Testis (tissue), 3 donors: ENCODE measurements around the gene LGALS3BP. TPM values are rescaled to one million over a fixed set of nuclear protein-coding genes. Genes with fewer than 3 reads are reported as not detected.
A peak's percentile ranks its signal among the peaks of the same experiment; 100 is the strongest.

Experiments
- DNase-seq: peaks from one replicate; pipeline ENCODE4 v3.0.0-alpha.2; 2019
- H3K27ac ChIP-seq, 2 donors: fragments of 200-600 bp; sonication (generic); one replicate each; pipeline ENCODE4 v1.5.1; 2019
- H3K27me3 ChIP-seq: fragments of 200-600 bp; sonication (generic); one replicate; pipeline ENCODE4 v1.5.1; 2019
- H3K36me3 ChIP-seq: fragments of 200-600 bp; sonication (generic); one replicate; pipeline ENCODE4 v1.5.1; 2017; ENCODE audit warnings: low read depth; ENCODE audit errors: missing control alignments
- H3K4me1 ChIP-seq: fragments of 200-600 bp; sonication (generic); one replicate; pipeline ENCODE4 v1.5.1; 2019
- H3K4me3 ChIP-seq, 2 donors: fragments of 200-600 bp; sonication (generic); one replicate each; pipeline ENCODE4 v1.5.1; 2017 to 2019
- H3K9me3 ChIP-seq: fragments of 200-600 bp; sonication (generic); one replicate; pipeline ENCODE4 v1.5.1; 2017
- POLR2A ChIP-seq: fragments of 450-650 bp; IDR thresholded peaks from one replicate; pipeline ENCODE4 v1.6.1; 2017; ENCODE audit warnings: antibody characterized with exemption, mild to moderate bottlenecking, moderate library complexity
- WGBS, 2 donors: methylation state at CpG; one replicate each; pipeline ENCODE4 v1.1.5; 2018; 5-methylcytosine and 5-hydroxymethylcytosine counted together
- intact Hi-C: fragments of 100-400 bp; cut with DNase I; formaldehyde crosslinking; loops from one replicate; pipeline ENCODE4 v1.15.1; 2023; ENCODE audit warnings: low total_unique reads
- polyA plus RNA-seq: library from polyadenylated mRNA; stranded (reverse); fragments of 350-450 nt; fragmentation: Illumina TruSeq; extraction: RNeasy Lipid Tissue Mini Kit (QIAGEN cat#74804); gene quantifications from one replicate; pipeline ENCODE4 v1.2.3, GENCODE V29; 2014; ENCODE audit warnings: low read depth, low replicate concordance; ENCODE audit not compliant: insufficient read depth
- total RNA-seq, 2 donors: library from RNA; depleted of rRNA; stranded (reverse); fragments of >200 nt; gene quantifications; one replicate each; pipeline ENCODE4 v1.2.3, GENCODE V29; 2016
- TF ChIP-seq, protein P1 (sequence below), 3 experiments: fragments of 450-650 bp in 2 of 3; fragments of 200-600 bp in 1 of 3; sonication (generic) in 1 of 3; IDR thresholded peaks; one replicate each; pipeline ENCODE4 v1.5.1; 2016 to 2019; ENCODE audit warnings: antibody characterized with exemption in 3 of 3, mild to moderate bottlenecking in 2 of 3, moderate library complexity in 1 of 3

Gene LGALS3BP
- total and polyA plus RNA-seq, 3 donors from 2014 or later = 328 to 845 (median 498) TPM

DNA sequence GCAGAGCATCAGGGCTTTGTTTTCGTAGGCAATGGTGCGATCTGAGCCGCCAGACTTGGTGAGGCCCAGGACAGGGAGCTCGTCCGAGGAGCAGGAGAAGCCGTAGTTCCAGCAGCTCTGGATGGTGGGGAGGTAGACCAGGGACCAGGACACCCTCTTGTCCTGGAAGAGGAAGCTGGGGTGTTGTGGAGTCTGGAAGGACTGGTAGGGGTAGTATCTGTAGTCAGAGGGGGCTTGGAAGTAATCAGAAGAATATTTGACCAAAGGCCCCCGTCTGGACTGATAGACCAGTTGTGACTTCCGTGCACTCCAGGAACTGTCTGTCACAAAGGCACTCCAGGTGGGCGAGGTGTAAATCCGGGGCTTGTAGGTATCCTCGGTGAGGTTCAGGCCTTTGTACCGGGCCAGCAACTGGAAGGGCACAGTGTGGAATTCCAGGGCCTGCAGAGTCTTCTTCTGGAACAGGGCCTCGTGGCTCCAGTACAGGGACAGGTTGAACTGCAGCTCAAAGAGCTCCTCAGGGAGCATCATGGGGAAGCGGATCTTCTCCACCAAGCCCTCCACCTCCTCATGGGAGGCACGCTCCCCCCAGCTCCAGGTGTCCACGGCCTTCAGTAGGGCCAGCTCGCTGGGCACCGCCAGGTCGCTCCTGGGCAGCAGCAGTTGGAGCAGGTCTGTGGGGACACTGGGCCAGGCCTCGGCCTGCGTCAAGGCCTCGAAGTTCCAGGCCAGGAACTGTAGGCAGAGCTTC lies 7.8 kb downstream of the LGALS3BP start:
- Histone ChIP-seq H3K36me3 (no peaks in the 10 kb centered on the region), H3K4me1 (peaks cover 29% of the 10 kb centered on the region), H3K27me3 (no peaks in the 10 kb centered on the region), H3K4me3 (no peak overlapping the region), H3K27ac (peak overlapping the region; percentile 59 to 77), H3K9me3 (no peaks in the 10 kb centered on the region)
- DNase-seq = no peak
- 58 to 64% methylated on average over 12 to 22 of the region's 22 CpGs for WGBS, 2 donors
- TF ChIP-seq, protein P1, sequence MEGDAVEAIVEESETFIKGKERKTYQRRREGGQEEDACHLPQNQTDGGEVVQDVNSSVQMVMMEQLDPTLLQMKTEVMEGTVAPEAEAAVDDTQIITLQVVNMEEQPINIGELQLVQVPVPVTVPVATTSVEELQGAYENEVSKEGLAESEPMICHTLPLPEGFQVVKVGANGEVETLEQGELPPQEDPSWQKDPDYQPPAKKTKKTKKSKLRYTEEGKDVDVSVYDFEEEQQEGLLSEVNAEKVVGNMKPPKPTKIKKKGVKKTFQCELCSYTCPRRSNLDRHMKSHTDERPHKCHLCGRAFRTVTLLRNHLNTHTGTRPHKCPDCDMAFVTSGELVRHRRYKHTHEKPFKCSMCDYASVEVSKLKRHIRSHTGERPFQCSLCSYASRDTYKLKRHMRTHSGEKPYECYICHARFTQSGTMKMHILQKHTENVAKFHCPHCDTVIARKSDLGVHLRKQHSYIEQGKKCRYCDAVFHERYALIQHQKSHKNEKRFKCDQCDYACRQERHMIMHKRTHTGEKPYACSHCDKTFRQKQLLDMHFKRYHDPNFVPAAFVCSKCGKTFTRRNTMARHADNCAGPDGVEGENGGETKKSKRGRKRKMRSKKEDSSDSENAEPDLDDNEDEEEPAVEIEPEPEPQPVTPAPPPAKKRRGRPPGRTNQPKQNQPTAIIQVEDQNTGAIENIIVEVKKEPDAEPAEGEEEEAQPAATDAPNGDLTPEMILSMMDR (IDR thresholded peaks at IDR 0.05) = no peak
- no peak for TF ChIP-seq POLR2A
- intact Hi-C loops = loop anchor here (5.0 kb wide), 1 partner anchor 90 kb away; no protein-coding TSS in a partner anchor

DNA sequence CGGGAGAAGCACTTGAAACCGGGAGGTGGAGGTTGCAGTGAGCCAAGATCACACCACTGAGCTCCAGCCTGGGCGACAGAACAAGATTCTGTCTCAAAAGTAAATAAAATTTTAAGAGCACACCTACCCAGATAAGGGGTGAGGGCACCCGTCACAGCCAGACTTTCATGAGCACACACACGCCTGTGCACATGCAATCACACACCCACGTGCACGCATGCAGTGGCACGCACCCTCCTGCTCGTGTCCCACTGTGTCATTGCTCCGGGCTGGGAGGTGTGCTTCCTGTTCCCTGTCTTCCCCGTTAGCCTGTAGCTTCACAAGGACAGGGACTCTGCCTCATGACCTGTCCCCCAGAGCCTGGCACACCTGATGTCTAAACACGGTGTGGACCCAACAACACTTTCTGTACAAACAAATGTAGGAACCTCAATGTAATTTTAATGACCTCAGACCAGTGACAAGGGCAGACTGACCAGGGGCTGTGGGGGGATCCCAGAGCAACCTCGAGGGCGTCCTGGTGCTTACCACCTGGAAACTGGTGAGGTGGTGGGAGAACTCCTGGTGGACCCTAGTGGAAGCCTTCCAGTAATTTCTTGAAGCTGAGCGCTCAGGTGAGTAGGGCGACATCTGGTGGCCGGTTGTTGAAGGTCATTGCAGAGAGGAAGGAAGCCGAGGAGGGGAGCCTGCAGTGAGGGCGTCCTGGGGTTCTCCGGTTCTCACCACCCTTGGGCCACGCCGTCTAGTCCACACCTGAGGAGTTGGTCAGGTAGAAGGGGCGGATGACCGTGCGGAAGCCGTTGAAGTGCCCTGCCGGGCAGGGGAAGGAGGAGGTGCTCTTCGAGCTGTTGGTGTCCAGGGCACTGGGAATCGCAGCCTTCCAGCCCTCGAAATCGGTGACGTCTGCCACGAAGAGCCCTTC lies 8.6 kb downstream of the LGALS3BP start:
- WGBS, 2 donors = 54 to 63% methylated on average over 33 of the region's 33 CpGs
- Histone ChIP-seq H3K27me3 (no peaks in the 10 kb centered on the region), H3K4me1 (peaks cover 25% of the 10 kb centered on the region), H3K9me3 (no peaks in the 10 kb centered on the region), H3K4me3 (no peak overlapping the region), H3K27ac (peak overlapping the region; percentile 59 to 77), H3K36me3 (no peaks in the 10 kb centered on the region)
- DNase-seq = peak; percentile 90
- TF ChIP-seq, protein P1 (IDR thresholded peaks at IDR 0.05) = peak; percentile 89 to 95 (median 90)
- no peak for TF ChIP-seq POLR2A
- intact Hi-C loops = loop anchor here (5.0 kb wide), 1 partner anchor 89 kb away; no protein-coding TSS in a partner anchor

GRCh38 chr17:78969865-78970264 lies 9.9 kb downstream of the LGALS3BP start:
- WGBS, 2 donors = 91 to 100% methylated on average over 1 to 9 of the region's 9 CpGs
- Histone ChIP-seq H3K36me3 (no peaks in the 10 kb centered on the region), H3K27ac (no peak overlapping the region), H3K4me3 (no peak overlapping the region), H3K4me1 (peaks cover 15% of the 10 kb centered on the region), H3K9me3 (no peaks in the 10 kb centered on the region), H3K27me3 (no peaks in the 10 kb centered on the region)
- DNase-seq = no peak
- intact Hi-C loops = loop anchor here (5.0 kb wide), 2 partner anchors 88 to 103 kb away; no protein-coding TSS in a partner anchor
- TF ChIP-seq, protein P1 (IDR thresholded peaks at IDR 0.05) = no peak
- no peak for TF ChIP-seq POLR2A

- H3K9me3 ChIP-seq = no peaks in the 10 kb centered on the region
- peaks cover 15% of the 10 kb centered on the region for H3K4me1 ChIP-seq
- no peak for TF ChIP-seq POLR2A
- TF ChIP-seq, protein P1 (IDR thresholded peaks at IDR 0.05) = no peak
- WGBS, 2 donors = 91 to 94% methylated on average over 18 to 21 of the region's 21 CpGs
- H3K27me3 ChIP-seq = no peaks in the 10 kb centered on the region
- H3K4me3 ChIP-seq = no peak overlapping the region
- no peaks in the 10 kb centered on the region for H3K36me3 ChIP-seq
- no peak overlapping the region for H3K27ac ChIP-seq
- intact Hi-C loops = loop anchor here (5.0 kb wide), 1 partner anchor 101 kb away; no protein-coding TSS in a partner anchor
- no peak for DNase-seq
Measured at GRCh38 chr17:78967782-78968362, 11.9 kb downstream of the LGALS3BP start.
